Activated CD4-positive, alpha-beta T cell treated with anti-CD3 and anti-CD28 coated beads for 36 hours (primary cell): ENCODE results near the gene ART1. TPM values are rescaled to one million over a fixed set of nuclear protein-coding genes. Genes with fewer than 3 reads are reported as not detected.
"Not testable (repeated sequence)": the region's sequence is repeated elsewhere in the genome, so short reads cannot be mapped to it uniquely, and the experiment has no call there.

ENCODE experiments used
- ATAC-seq: fragments of 200-7000 bp; cut with Tn5 transposase; one replicate; pipeline ENCODE4 v1.10.0; 2021; ENCODE audit warnings: mild to moderate bottlenecking, moderate library complexity
- CTCF ChIA-PET: fragments of 350-600 bp; sonication (Branson Sonifier 250); formaldehyde crosslinking; loops from one replicate; lab custom pipeline; 2021; ENCODE audit warnings: antibody characterized with exemption; lab: Charles Lee
- POLR2A ChIA-PET: fragments of 350-600 bp; sonication (Branson Sonifier 250); formaldehyde crosslinking; loops from one replicate; lab custom pipeline; 2021; ENCODE audit warnings: antibody characterized with exemption, inconsistent platforms; lab: Charles Lee
- DNase-seq: peaks from one replicate; pipeline ENCODE4 v3.0.0-alpha.2; 2020
- H3K27ac Mint-ChIP-seq: one replicate; pipeline ENCODE4 v1.8.0; 2021; ENCODE audit warnings: mixed read lengths
- H3K27me3 Mint-ChIP-seq: one replicate; pipeline ENCODE4 v1.8.0; 2021; ENCODE audit warnings: mixed read lengths
- H3K36me3 Mint-ChIP-seq: one replicate; pipeline ENCODE4 v1.8.0; 2021; ENCODE audit warnings: low read depth, mixed read lengths
- H3K4me1 Mint-ChIP-seq: one replicate; pipeline ENCODE4 v1.8.0; 2021; ENCODE audit warnings: mixed read lengths
- H3K4me3 Mint-ChIP-seq: one replicate; pipeline ENCODE4 v1.8.0; 2021; ENCODE audit warnings: mild to moderate bottlenecking, moderate library complexity, mixed read lengths
- H3K9me3 Mint-ChIP-seq: one replicate; pipeline ENCODE4 v1.8.0; 2021; ENCODE audit warnings: low read depth, mixed read lengths
- intact Hi-C, 2 experiments: fragments of 100-400 bp; cut with DNase I in 1 of 2; cut with micrococcal nuclease in 1 of 2; formaldehyde crosslinking; loops; one replicate each; pipeline versions ENCODE4 v1.14.2 to v1.15.1; 2022 to 2024; cut with DNase I, micrococcal nuclease
- total RNA-seq, 2 experiments: library from RNA; stranded (reverse); gene quantifications; one replicate each; pipeline ENCODE4 v1.2.3, GENCODE V29; 2021

The ART1 gene
- total RNA-seq, 2 experiments from 2014 or later = not detected

GRCh38 chr11:3635641-3636375 lies 9.1 kb upstream of the ART1 start:
- intact Hi-C loops = no loop called here
- ChIA-PET CTCF (no interaction called here), POLR2A (no interaction called here)
- Mint-ChIP-seq H3K9me3 (no peaks in the 10 kb centered on the region), H3K27me3 (no peaks in the 10 kb centered on the region), H3K36me3 (no peaks in the 10 kb centered on the region), H3K27ac (no peak overlapping the region), H3K4me1 (no peaks in the 10 kb centered on the region), H3K4me3 (no peak overlapping the region)
- DNase-seq (no peak), ATAC-seq (no peak)

GRCh38 chr11:3637201-3637600 lies 7.7 kb upstream of the ART1 start:
- intact Hi-C loops = no loop called here
- ATAC-seq (no peak), DNase-seq (no peak)
- Mint-ChIP-seq H3K36me3 (no peaks in the 10 kb centered on the region), H3K27ac (no peak overlapping the region), H3K9me3 (no peaks in the 10 kb centered on the region), H3K27me3 (peaks cover 5% of the 10 kb centered on the region), H3K4me1 (peaks cover 2% of the 10 kb centered on the region), H3K4me3 (no peak overlapping the region)
- ChIA-PET POLR2A (no interaction called here), CTCF (no interaction called here)

- intact Hi-C loops = no loop called here
Measured at GRCh38 chr11:3638513-3638912, 6.4 kb upstream of the ART1 start.

GRCh38 chr11:3639841-3640240 lies 5.1 kb upstream of the ART1 start:
- Mint-ChIP-seq H3K36me3 (no peaks in the 10 kb centered on the region), H3K9me3 (no peaks in the 10 kb centered on the region), H3K4me3 (no peak overlapping the region), H3K4me1 (peaks cover 6% of the 10 kb centered on the region), H3K27me3 (peaks cover 18% of the 10 kb centered on the region), H3K27ac (no peak overlapping the region)
- DNase-seq (no peak), ATAC-seq (no peak)
- ChIA-PET POLR2A (no interaction called here), CTCF (no interaction called here)
- intact Hi-C loops = no loop called here

More at GRCh38 chr11:3638513-3638912, 6.4 kb upstream of the ART1 start:
- Mint-ChIP-seq H3K4me1 (peaks cover 6% of the 10 kb centered on the region), H3K27me3 (peaks cover 9% of the 10 kb centered on the region), H3K36me3 (no peaks in the 10 kb centered on the region), H3K4me3 (no peak overlapping the region), H3K27ac (no peak overlapping the region), H3K9me3 (no peaks in the 10 kb centered on the region)
- CTCF ChIA-PET = no interaction called here
- DNase-seq (no peak), ATAC-seq (no peak)
- POLR2A ChIA-PET = no interaction called here

GRCh38 chr11:3641191-3641590 lies 3.7 kb upstream of the ART1 start:
- no peak for ATAC-seq
- intact Hi-C loops = no loop called here
- no peaks in the 10 kb centered on the region for H3K9me3 Mint-ChIP-seq
- H3K27ac Mint-ChIP-seq = no peak overlapping the region
- ChIA-PET CTCF (no interaction called here), POLR2A (interaction anchor here (0.6 kb wide), 1 partner anchor 16 kb away, joined by 3 read pairs; no protein-coding TSS in a partner anchor)
- H3K36me3 Mint-ChIP-seq = no peaks in the 10 kb centered on the region
- peak overlapping the region; percentile 43 for H3K4me3 Mint-ChIP-seq
- peaks cover 22% of the 10 kb centered on the region for H3K27me3 Mint-ChIP-seq
- peaks cover 6% of the 10 kb centered on the region for H3K4me1 Mint-ChIP-seq
- no peak for DNase-seq

GRCh38 chr11:3641701-3642070 lies 3.2 kb upstream of the ART1 start, which contains the start of gene ART5:
ART5 (minus strand) TSS chr11:3641992; CDS start chr11:3641862, 130 bp downstream.
- no peaks in the 10 kb centered on the region for H3K9me3 Mint-ChIP-seq
- CTCF ChIA-PET = no interaction called here
- POLR2A ChIA-PET = no interaction called here
- no peak within 1 kb of the TSS for H3K27ac Mint-ChIP-seq
- intact Hi-C loops = loop anchor here in 1 of 2 experiments (2.0 kb wide), 1 partner anchor 167 kb away; the partner anchor contains the start of gene PGAP2
- peak within 1 kb of the TSS; percentile 60 for H3K4me3 Mint-ChIP-seq
- no peak for DNase-seq
- H3K4me1 Mint-ChIP-seq = peaks cover 6% of the 10 kb centered on the region
- ATAC-seq = no peak
- H3K36me3 Mint-ChIP-seq = no peaks in the 10 kb centered on the region
- peaks cover 22% of the 10 kb centered on the region for H3K27me3 Mint-ChIP-seq

GRCh38 chr11:3642071-3642951 lies 2.6 kb upstream of the ART1 start:
- intact Hi-C loops = loop anchor here in 1 of 2 experiments (2.0 kb wide), 1 partner anchor 166 kb away; the partner anchor contains the start of gene PGAP2
- peak overlapping the region; percentile 60 for H3K4me3 Mint-ChIP-seq
- no peaks in the 10 kb centered on the region for H3K36me3 Mint-ChIP-seq
- ATAC-seq (peak; percentile 99), DNase-seq (peak; percentile 82)
- no peaks in the 10 kb centered on the region for H3K9me3 Mint-ChIP-seq
- H3K4me1 Mint-ChIP-seq = peaks cover 6% of the 10 kb centered on the region
- ChIA-PET POLR2A (no interaction called here), CTCF (no interaction called here)
- H3K27ac Mint-ChIP-seq = no peak overlapping the region
- peaks cover 22% of the 10 kb centered on the region for H3K27me3 Mint-ChIP-seq

- CTCF ChIA-PET, H3K4me3 Mint-ChIP-seq: not testable (repeated sequence)
- peaks cover 24% of the 10 kb centered on the region for H3K27me3 Mint-ChIP-seq
Measured at GRCh38 chr11:3643102-3643546, 1.8 kb upstream of the ART1 start.

GRCh38 chr11:3645552-3645951 lies 624 bp downstream of the ART1 start:
- Mint-ChIP-seq H3K4me3 (no peak overlapping the region), H3K27ac (no peak overlapping the region), H3K27me3 (peaks cover 34% of the 10 kb centered on the region), H3K9me3 (no peaks in the 10 kb centered on the region), H3K36me3 (no peaks in the 10 kb centered on the region), H3K4me1 (peaks cover 6% of the 10 kb centered on the region)
- ATAC-seq (no peak), DNase-seq (no peak)
- POLR2A ChIA-PET = no interaction called here
- CTCF ChIA-PET = no interaction called here
- intact Hi-C loops = no loop called here

More at GRCh38 chr11:3643102-3643546, 1.8 kb upstream of the ART1 start:
- POLR2A ChIA-PET, ATAC-seq, H3K27ac Mint-ChIP-seq, DNase-seq, H3K36me3 Mint-ChIP-seq, H3K4me1 Mint-ChIP-seq, H3K9me3 Mint-ChIP-seq: not testable (repeated sequence)
- intact Hi-C loops = loop anchor here in 1 of 2 experiments (2.0 kb wide), 1 partner anchor 166 kb away; the partner anchor contains the start of gene PGAP2

- H3K4me3 Mint-ChIP-seq, H3K27ac Mint-ChIP-seq, H3K36me3 Mint-ChIP-seq, ATAC-seq, H3K4me1 Mint-ChIP-seq, intact Hi-C loops, H3K9me3 Mint-ChIP-seq, CTCF ChIA-PET, POLR2A ChIA-PET, DNase-seq: not testable (repeated sequence)
- peaks cover 26% of the 10 kb centered on the region for H3K27me3 Mint-ChIP-seq
Measured at GRCh38 chr11:3648843-3649242, 3.9 kb downstream of the ART1 start.

- H3K36me3 Mint-ChIP-seq, CTCF ChIA-PET, intact Hi-C loops, H3K4me3 Mint-ChIP-seq, ATAC-seq, H3K4me1 Mint-ChIP-seq, H3K27ac Mint-ChIP-seq, DNase-seq, POLR2A ChIA-PET, H3K9me3 Mint-ChIP-seq: not testable (repeated sequence)
- H3K27me3 Mint-ChIP-seq = peaks cover 23% of the 10 kb centered on the region
Measured at GRCh38 chr11:3649374-3649773, 4.4 kb downstream of the ART1 start.
